BE2C (cell line): Measurements from ENCODE around the gene TMEM182.

ENCODE experiments used
- DNase-seq: peaks from one replicate; pipeline ENCODE4 v3.0.0-alpha.2; 2020
- H3K27me3 ChIP-seq: fragments of 250-450 bp; sonication (Bioruptor Pico); 2 replicates; pipeline ENCODE4 v1.5.1; 2020; ENCODE audit warnings: mild to moderate bottlenecking
- H3K36me3 ChIP-seq: fragments of 250-450 bp; sonication (Bioruptor Pico); 2 replicates; pipeline ENCODE4 v1.5.1; 2020; ENCODE audit warnings: mild to moderate bottlenecking
- H3K4me1 ChIP-seq: fragments of 250-450 bp; sonication (Bioruptor Pico); 2 replicates; pipeline ENCODE4 v1.5.1; 2020
- H3K4me3 ChIP-seq: 2 replicates; pipeline ENCODE4 v1.5.1; 2011; ENCODE audit warnings: low read depth, low read length
- H3K9me3 ChIP-seq: fragments of 250-450 bp; sonication (Bioruptor Pico); 2 replicates; pipeline ENCODE4 v1.5.1; 2020
- TF ChIP-seq, protein P1 (sequence below): IDR thresholded peaks from 2 replicates; pipeline ENCODE4 v1.5.1; 2012; ENCODE audit warnings: mild to moderate bottlenecking, low read depth, low read length

The TMEM182 gene

DNA sequence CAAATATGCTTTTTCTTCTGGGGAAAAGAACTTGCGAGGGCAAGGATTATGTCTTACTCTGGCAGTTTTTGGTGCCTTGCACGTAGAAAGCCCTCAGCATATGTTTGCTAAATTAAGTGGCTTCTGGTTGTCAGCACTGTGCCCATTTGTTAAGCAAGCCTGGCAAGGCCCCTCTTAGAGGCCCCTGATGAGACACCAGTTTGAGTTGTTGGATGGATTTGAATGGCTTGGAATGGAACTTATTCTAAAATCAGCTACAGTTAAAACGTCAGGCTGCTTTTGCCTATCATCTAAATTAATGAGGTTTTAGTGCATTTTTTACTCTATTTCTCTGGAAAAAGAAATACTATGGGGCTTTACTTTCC, 28.2 kb downstream of the TMEM182 start:
- no peaks in the 10 kb centered on the region for H3K9me3 ChIP-seq
- H3K27me3 ChIP-seq, result no peaks in the 10 kb centered on the region

DNA sequence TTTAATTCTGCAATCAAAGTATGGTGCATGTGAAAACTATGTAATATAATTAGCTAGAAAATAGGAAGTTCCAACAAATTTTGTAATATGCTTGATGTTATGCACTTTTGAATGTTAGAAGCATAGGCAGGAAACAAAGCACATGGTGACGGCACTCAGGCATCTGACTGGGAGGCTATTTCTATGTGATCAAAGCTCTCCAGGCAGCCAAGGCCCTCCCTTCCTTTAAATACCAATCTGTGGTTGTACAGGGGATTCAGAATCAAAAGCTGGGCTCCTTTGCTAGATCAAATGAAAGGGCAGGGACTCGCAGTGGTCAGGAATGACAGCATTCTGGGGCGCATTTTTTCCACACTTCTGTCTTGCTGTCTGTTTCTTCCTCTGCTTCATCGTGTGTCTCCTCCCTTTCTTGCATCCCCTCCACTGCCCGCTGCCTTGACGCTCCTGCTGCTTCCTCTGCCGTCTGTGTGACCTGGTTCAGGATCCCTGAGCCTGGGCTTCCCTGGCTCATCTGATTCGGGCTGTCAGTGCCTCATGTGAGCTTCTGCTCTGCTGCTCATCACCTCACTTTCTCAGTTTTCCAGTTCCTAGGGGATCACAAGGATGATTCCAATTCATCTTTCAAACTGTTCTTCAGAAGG, 30.9 kb downstream of the TMEM182 start:
- Histone ChIP-seq H3K36me3 (no peaks in the 10 kb centered on the region), H3K27me3 (no peaks in the 10 kb centered on the region), H3K9me3 (no peaks in the 10 kb centered on the region), H3K4me1 (no peaks in the 10 kb centered on the region), H3K4me3 (no peak overlapping the region)
- TF ChIP-seq, protein P1, sequence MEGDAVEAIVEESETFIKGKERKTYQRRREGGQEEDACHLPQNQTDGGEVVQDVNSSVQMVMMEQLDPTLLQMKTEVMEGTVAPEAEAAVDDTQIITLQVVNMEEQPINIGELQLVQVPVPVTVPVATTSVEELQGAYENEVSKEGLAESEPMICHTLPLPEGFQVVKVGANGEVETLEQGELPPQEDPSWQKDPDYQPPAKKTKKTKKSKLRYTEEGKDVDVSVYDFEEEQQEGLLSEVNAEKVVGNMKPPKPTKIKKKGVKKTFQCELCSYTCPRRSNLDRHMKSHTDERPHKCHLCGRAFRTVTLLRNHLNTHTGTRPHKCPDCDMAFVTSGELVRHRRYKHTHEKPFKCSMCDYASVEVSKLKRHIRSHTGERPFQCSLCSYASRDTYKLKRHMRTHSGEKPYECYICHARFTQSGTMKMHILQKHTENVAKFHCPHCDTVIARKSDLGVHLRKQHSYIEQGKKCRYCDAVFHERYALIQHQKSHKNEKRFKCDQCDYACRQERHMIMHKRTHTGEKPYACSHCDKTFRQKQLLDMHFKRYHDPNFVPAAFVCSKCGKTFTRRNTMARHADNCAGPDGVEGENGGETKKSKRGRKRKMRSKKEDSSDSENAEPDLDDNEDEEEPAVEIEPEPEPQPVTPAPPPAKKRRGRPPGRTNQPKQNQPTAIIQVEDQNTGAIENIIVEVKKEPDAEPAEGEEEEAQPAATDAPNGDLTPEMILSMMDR, result no peak
- no peak for DNase-seq

More for the DNA sequence above, 28.2 kb downstream of the TMEM182 start:
- TF ChIP-seq, protein P1, result no peak
- no peaks in the 10 kb centered on the region for H3K36me3 ChIP-seq
- no peak for DNase-seq
- no peaks in the 10 kb centered on the region for H3K4me1 ChIP-seq
- H3K4me3 ChIP-seq, result no peak overlapping the region

DNA sequence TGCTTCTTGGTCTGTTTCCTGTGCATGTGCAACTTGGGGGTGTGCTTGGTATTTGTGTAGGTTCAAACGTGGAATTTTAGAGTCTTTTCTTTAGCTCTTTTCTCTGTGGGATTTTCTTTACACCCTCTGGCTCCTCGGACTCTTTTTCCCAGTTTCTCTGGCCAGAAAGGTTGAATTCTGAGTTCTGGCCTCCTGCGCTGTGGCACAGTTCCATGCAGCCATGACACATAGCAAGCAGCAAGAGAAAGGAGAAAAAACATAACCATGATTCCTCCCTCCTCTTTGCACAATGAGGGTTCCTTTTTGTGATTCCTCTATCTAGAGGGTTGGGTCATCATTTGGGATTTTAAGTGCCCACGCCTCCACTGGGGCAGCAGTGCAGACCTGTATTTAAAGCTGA, 33.8 kb downstream of the TMEM182 start:
- Histone ChIP-seq H3K9me3 (no peaks in the 10 kb centered on the region), H3K36me3 (no peaks in the 10 kb centered on the region), H3K4me3 (no peak overlapping the region), H3K4me1 (no peaks in the 10 kb centered on the region), H3K27me3 (no peaks in the 10 kb centered on the region)
- DNase-seq, result no peak
- TF ChIP-seq, protein P1, result no peak

DNA sequence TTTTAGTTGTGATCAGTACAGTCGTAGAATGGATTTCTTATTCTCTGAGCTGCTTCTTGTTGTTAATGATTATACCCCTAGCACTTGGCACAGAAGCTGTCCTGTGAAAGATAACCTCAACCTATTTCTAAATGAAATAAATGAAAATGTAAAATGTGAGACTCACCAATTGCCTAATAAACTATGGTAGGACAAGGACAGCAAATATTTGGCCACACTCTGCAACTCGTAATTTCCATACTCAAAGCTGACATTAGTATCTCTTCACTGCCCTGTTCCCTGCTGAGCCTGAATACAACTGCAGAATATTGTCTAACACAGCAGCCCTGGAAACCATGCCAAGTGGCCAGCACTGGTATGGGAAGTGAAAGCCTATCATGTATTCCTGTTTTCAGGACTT, 34.5 kb downstream of the TMEM182 start:
- Histone ChIP-seq H3K9me3 (no peaks in the 10 kb centered on the region), H3K36me3 (no peaks in the 10 kb centered on the region), H3K4me3 (no peak overlapping the region), H3K4me1 (no peaks in the 10 kb centered on the region), H3K27me3 (no peaks in the 10 kb centered on the region)
- TF ChIP-seq, protein P1, result no peak
- DNase-seq, result no peak

DNA sequence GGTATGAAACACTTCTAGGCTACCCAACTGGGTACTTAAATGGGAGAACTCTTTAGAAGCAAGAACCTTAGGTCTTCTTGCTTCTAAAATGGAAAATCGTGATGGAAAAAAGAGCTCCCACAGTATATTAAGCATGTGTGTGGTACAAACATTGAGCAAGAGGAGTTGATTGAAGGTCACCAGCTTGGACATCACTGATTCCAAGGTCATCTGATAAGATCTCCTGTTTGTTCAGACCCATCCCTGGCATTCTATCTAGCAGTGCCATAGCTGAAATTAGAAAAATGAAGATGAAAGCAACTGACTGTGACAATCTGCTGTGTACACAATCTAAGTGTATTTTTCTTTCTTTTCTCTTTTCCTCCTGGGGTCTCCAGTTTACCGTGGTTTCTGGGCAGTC, 35.7 kb downstream of the TMEM182 start:
- H3K27me3 ChIP-seq, result no peaks in the 10 kb centered on the region
- H3K9me3 ChIP-seq, result no peaks in the 10 kb centered on the region
- H3K4me3 ChIP-seq, result no peak overlapping the region
- TF ChIP-seq, protein P1, result no peak
- H3K36me3 ChIP-seq, result no peaks in the 10 kb centered on the region
- no peaks in the 10 kb centered on the region for H3K4me1 ChIP-seq
- DNase-seq, result no peak

DNA sequence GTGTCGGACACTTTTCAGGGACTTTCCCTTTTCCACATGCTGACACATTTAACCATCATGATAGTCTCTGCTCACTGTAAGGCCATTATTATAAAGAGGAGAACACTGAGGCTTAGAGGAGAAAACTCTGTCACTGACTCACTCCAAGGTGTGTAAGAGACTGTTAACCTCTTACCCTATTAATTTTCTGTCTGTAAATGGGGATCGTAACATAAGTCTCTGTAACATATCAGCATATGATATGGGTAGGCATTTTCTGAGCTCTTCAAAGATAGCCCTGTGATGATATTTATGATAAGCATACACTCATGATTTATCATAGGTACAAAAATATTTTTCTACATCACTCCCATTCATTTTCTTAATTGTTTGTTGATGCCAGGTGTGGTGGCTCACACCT, 36.4 kb downstream of the TMEM182 start:
- Histone ChIP-seq H3K4me3 (no peak overlapping the region), H3K27me3 (no peaks in the 10 kb centered on the region), H3K9me3 (no peaks in the 10 kb centered on the region), H3K4me1 (no peaks in the 10 kb centered on the region), H3K36me3 (no peaks in the 10 kb centered on the region)
- DNase-seq, result no peak
- TF ChIP-seq, protein P1, result no peak
